ENCODE data around the gene HAUS7.

HAUS7 gene

GRCh38 chrX:153456704-153457103 is 13.7 kb downstream of the HAUS7 start:
- DNase-seq (ENCODE audit: low spot score) (no peak), FAIRE-seq (no peak)

- DNase-seq (ENCODE audit: low spot score) (no peak), FAIRE-seq (no peak)
Measured at GRCh38 chrX:153456161-153456560, 14.2 kb downstream of the HAUS7 start.

- DNase-seq (ENCODE audit: low spot score) (no peak), FAIRE-seq (no peak)
Measured at GRCh38 chrX:153455571-153455970, 14.8 kb downstream of the HAUS7 start.

GRCh38 chrX:153454901-153455550 is 15.3 kb downstream of the HAUS7 start:
- no peak for DNase-seq (ENCODE audit: low spot score)
- no peak for FAIRE-seq

GRCh38 chrX:153450949-153451277 is 19.5 kb downstream of the HAUS7 start:
- DNase-seq (ENCODE audit: low spot score): no peak
- no peak for FAIRE-seq

GRCh38 chrX:153450114-153450948 is 20.0 kb downstream of the HAUS7 start:
- FAIRE-seq (no peak), DNase-seq (ENCODE audit: low spot score) (no peak)

- DNase-seq (ENCODE audit: low spot score): no peak
- no peak for FAIRE-seq
Measured at GRCh38 chrX:153449368-153450113, 20.8 kb downstream of the HAUS7 start.

- FAIRE-seq: no peak
Measured at GRCh38 chrX:153448556-153449367, 21.6 kb downstream of the HAUS7 start.

GRCh38 chrX:153447581-153447960 is 22.8 kb downstream of the HAUS7 start:
- FAIRE-seq: no peak

More at GRCh38 chrX:153448556-153449367, 21.6 kb downstream of the HAUS7 start:
- no peak for DNase-seq (ENCODE audit: low spot score)

GRCh38 chrX:153446950-153447580 is 23.3 kb downstream of the HAUS7 start:
- DNase-seq (ENCODE audit: low spot score) (no peak), FAIRE-seq (no peak)

More at GRCh38 chrX:153447581-153447960, 22.8 kb downstream of the HAUS7 start:
- no peak for DNase-seq (ENCODE audit: low spot score)

GRCh38 chrX:153446636-153446936 is 23.8 kb downstream of the HAUS7 start:
- DNase-seq (ENCODE audit: low spot score) (no peak), FAIRE-seq (no peak)

- DNase-seq (ENCODE audit: low spot score) (no peak), FAIRE-seq (no peak)
Measured at GRCh38 chrX:153445856-153446635, 24.3 kb downstream of the HAUS7 start, which contains the start of gene TREX2. Gene TREX2, minus strand, starts transcription at chrX:153446056. Its CDS starts 626 bp downstream, at chrX:153445430.

- DNase-seq (ENCODE audit: low spot score) (no peak), FAIRE-seq (no peak)
Measured at GRCh38 chrX:153445106-153445855, 25.1 kb downstream of the HAUS7 start.

GRCh38 chrX:153444333-153445011 is 25.9 kb downstream of the HAUS7 start:
- FAIRE-seq: no peak
- DNase-seq (ENCODE audit: low spot score): no peak

- DNase-seq (ENCODE audit: low spot score): no peak
- FAIRE-seq: no peak
Measured at GRCh38 chrX:153443476-153444332, 26.7 kb downstream of the HAUS7 start.

GRCh38 chrX:153442463-153442862 is 27.9 kb downstream of the HAUS7 start:
- no peak for FAIRE-seq

GRCh38 chrX:153441981-153442380 is 28.4 kb downstream of the HAUS7 start:
- DNase-seq (ENCODE audit: low spot score): no peak
- FAIRE-seq: no peak

More at GRCh38 chrX:153442463-153442862, 27.9 kb downstream of the HAUS7 start:
- no peak for DNase-seq (ENCODE audit: low spot score)

GRCh38 chrX:153441296-153441695 is 29.1 kb downstream of the HAUS7 start:
- FAIRE-seq (no peak), DNase-seq (ENCODE audit: low spot score) (peak; percentile 18)

Measured in urothelium cell line (cell line).